ENCODE results near the gene MRAP.
"Not testable (repeated sequence)": the region's sequence is repeated elsewhere in the genome, so short reads cannot be mapped to it uniquely, and the experiment has no call there.

Gene MRAP

DNA sequence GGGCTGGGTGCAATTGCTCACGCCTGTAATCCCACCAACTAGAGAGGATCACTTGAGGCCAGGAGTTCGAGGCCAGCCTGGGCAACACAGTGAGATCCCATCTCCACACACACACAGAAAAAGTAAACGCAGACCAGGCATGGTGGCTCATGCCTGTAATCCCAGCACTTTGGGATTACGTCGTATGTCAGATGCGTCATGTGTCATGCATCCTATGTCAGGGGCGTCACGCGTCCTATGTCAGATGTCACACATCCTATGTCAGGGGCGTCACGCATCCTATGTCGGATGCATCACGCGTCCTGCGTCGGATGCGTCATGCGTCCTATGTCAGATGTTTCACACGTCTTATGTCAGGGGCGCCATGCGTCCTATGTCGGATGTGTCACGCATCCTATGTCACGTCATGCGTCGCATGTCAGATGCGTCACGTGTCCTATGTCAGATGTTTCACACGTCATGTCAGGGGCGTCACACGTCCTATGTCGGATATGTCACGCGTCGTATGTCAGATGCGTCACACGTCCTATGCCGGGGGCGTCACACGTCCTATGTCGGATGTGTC, 1.5 kb downstream of the MRAP start:
- DNase-seq (ENCODE audit: low read depth) = no peak

DNA sequence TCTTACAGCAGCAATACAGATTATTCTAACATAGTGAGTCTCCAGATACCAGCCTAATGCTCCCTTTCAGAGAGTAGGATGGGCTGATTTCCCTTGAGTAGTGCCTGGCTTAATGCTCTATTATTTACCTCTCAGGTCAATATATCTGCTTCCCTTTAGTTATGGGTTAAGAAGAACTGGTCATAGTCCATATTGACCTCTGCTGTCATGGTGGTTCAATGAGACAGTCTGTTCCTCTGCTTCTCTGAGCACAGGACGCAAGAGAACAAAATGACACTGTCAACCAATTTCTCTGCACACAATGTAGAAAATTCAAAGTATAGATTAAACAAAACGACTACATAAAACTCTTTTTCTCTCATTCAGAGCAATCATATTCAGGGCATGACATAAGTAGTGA, 2.9 kb downstream of the MRAP start:
- DNase-seq (ENCODE audit: low read depth) = no peak

DNA sequence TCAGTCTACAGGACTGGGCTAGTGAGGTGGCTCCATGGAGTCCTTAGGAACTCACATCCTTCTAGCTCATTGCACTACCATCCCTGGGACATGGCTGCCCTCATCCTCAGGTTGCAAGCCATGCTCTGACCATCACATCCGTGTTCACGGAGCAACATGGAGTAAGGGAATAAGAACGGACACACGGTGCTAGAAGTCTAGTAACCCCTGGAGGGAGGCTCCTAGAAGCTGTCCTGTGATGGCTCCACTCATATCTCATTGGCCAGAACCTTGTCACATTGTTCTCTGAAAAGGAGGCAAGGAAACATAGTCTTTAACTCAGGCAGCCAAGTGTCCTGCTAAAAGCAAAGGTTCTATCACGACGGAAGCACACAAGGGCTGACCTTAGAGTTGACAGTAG, 3.9 kb downstream of the MRAP start:
- no peak for DNase-seq (ENCODE audit: low read depth)

DNA sequence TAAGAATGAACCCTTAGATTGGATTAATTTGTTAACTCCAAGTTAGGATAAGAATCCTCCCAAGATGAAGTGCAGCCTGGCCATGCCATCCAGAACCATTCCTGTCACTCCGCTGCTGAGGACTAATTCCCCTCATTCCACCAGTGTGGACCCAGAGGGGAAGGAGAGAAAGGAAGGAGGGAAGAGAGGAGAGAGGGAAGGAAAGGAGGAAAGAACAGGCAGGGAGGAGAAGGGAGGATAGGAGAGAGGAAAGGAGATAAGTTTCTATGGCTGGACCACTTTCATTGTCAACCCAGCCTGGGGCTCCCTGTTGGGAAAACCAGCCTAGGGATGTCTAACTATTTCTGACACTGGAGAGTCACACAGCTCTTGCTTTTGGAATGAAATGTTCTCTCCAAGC, 4.7 kb downstream of the MRAP start:
- no peak for DNase-seq (ENCODE audit: low read depth)

DNA sequence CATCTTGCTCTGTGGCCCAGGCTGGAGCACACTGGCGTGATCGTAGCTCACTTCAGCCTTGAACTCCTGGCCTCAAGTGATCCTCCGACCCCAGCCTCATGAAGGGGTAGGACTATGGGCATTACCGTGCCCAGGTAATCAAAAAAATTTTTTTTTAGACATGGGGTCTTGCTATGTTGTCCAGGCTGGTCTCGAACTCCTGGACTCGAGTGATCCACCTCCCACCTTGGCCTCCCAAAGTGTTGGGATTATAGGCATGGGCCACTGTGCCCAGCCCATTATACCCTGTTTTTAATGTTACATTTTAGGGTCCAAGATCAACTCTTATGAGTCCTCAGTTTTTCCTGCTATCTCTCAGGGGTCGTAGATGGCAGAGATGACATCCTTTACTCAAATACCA, 6.3 kb downstream of the MRAP start:
- DNase-seq (ENCODE audit: low read depth) = no peak

DNA sequence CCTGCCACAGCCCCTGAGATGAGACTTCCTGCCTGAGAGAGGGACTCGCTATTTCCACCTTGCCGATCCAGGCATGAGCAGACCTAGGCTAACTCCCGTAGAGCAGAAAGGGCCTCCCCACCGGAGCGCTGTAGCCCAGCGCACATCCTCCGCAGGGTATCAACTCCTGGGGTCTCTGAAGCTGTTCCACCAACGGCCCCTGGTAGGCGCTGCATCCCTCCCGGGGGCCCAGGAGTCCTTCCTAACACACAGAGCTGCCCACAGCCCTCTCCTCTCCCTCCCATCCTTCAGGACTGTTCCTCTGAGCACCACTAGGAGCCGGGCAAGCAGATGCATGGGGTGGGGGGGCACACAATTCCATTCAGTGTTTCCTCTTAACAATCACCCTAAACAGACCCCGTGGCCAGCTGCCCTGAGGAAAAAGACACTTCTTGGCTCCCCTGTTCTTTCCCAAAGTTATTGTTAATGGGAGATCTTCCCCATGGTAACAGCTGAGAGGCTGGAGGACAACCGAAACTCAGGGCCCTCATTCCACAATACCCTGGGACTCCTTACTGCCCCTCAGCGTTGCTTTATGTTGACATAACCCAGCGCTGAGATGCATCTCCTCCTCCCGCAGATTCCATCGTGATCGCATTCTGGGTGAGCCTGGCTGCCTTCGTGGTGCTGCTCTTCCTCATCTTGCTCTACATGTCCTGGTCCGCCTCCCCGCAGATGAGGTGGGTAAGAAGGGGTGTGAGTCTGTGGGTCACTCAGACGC, 7.5 kb downstream of the MRAP start:
- DNase-seq (ENCODE audit: low read depth) = no peak

DNA sequence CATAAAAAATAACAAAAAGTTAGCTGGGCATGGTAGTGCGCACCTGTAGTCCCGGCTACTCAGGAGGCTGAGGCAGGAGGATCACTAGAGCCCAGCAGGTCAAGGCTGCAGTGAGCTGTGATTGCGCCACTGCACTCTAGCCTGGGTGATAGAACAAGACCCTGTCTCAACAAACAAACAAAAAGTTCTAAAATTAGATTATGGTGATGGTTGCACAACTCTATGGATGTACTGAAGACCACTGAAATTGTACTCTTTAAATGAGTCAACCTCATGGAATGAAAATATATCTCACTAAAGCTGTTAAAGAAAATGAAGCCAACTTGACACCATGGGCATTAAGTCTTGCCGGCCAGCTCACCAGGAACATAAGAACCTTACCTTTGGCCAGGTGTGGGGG, 9.1 kb downstream of the MRAP start:
- peak; percentile 13 for DNase-seq (ENCODE audit: low read depth)

DNA sequence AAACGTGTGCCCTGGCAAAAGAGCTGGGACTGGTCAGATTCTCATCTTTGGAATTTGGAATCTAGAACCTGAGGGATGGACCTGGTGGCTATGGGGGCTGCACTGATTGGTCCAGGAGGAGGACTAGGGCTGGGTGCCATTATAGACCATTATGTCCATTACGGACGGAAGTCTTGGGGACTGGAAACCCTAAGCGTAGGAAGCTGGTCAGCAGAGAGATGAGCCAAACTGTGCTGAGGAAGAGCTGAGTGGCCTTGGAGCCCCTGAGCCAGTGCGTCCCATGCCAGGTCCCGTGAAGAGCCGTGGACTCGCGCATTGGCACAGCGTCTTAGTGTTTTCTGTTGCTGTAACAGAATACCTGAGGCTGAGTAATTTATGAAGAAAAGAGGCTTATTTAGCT, 10.0 kb downstream of the MRAP start:
- DNase-seq (ENCODE audit: low read depth) = no peak

DNA sequence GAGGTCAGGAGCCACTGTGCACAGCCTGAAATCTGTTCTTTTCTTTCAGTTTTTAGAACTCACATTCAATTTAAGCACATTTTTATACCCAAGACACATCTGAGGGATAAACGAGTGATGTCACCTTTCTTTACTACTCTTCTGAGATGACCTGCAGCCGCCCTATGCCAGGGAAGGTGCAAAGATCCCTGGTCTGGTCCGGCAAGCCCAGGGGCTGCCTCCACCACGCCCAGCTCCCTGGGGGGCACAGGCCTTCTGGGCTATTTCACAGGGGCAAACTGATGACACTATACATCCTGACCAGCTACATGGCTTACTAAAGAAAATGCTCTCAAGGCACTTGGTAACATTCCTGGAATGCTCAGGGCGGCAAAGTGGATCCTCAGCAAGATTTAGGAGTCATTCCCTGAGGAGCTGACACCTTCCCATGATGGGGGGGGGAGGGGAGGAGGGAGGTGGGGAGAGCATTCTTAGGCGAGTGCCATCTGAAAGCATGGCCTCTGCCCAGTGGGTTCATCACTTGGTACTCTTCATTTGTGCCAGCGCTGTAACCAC, 11.3 kb downstream of the MRAP start:
- DNase-seq (ENCODE audit: low read depth) = no peak

DNA sequence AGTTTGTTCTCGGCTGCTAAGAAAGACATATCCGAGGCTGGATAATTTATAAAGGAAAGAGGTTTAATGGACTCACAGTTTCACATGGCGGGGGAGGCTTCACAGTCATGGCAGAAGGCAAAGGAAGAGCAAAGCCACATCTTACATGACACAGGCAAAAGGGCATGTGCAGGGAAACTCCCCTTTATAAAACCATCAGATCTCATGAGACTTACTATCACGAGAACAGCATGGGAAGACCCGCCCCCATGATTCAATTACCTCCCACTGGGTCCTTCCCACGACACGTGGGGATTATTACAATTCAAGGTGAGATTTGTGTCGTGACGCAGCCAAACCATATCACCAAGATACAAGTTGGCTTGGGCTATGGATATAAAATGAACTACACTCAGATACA, 12.3 kb downstream of the MRAP start:
- DNase-seq (ENCODE audit: low read depth) = not testable (repeated sequence)

DNA sequence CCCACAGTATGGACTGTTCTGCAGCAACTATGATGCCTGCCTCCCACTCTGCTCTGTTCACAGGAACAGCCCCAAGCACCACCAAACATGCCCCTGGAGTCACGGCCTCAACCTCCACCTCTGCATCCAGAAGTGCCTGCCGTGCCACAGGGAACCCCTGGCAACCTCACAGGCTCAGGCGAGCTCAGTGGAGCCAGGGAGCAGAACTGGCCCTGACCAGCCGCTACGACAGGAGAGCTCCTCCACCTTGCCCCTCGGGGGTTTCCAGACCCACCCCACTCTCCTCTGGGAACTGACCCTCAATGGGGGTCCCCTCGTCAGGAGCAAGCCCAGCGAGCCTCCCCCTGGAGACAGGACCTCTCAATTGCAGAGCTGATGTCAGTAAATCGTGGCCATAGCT, 13.0 kb downstream of the MRAP start:
- DNase-seq (ENCODE audit: low read depth) = no peak

DNA sequence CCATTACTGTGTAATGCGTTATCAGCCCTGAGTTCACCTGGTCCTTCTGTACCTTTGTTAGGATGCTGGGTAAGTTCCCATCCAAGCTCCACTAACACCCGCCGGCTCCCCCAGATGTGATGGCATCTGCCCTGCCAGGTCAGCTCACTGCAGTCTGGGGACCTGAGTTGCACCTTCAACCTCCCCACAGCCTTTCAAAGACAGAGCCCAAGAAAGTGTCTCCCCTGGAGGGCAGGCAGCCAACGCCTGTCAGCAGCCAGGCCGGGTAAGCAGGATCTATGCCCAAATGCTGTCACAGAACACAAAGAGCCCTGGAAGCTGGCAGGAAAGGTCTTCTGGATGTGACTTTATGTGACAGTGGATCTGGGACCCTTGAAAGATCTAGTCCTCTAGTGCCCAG, 13.7 kb downstream of the MRAP start:
- DNase-seq (ENCODE audit: low read depth) = no peak

DNA sequence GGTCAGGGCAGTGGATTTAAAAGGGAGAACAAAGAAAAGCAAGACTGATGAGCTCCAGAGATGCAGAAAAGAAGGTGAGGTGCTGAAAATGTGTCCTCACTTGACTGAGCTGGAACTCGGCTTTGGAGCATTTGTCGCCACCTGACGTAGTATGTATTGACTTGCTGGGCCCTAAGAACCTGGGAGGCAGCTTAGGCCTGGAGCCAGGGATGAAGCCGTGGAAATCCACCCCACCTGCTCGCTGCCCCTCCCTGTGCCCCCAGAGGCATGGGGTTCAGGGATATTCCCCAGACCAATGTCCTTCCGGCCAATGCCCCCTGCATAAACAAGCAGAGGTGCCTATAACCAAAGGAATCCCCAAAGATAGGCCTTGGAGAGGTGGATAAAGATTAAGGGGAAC, 14.3 kb downstream of the MRAP start:
- DNase-seq (ENCODE audit: low read depth) = no peak

DNA sequence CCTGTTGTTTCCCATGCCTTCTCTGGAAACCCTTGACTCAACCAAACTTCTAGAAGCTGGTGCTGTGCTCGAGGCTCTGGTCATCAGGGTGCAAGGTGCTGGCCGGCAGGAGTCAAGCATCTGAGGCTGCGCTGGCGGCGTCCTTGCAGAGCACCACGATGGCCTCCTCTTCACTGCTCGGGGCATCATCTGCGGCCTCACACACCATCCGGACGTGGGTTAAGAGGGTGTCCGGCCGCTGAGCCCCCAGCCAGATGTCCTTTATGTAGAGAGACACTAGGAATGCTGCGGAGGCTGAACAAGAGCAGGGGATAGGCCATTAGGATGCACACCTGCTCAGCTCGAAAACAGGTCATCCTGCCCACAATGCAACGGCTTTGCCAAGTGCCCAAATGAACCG, 16.2 kb downstream of the MRAP start:
- DNase-seq (ENCODE audit: low read depth) = no peak

DNA sequence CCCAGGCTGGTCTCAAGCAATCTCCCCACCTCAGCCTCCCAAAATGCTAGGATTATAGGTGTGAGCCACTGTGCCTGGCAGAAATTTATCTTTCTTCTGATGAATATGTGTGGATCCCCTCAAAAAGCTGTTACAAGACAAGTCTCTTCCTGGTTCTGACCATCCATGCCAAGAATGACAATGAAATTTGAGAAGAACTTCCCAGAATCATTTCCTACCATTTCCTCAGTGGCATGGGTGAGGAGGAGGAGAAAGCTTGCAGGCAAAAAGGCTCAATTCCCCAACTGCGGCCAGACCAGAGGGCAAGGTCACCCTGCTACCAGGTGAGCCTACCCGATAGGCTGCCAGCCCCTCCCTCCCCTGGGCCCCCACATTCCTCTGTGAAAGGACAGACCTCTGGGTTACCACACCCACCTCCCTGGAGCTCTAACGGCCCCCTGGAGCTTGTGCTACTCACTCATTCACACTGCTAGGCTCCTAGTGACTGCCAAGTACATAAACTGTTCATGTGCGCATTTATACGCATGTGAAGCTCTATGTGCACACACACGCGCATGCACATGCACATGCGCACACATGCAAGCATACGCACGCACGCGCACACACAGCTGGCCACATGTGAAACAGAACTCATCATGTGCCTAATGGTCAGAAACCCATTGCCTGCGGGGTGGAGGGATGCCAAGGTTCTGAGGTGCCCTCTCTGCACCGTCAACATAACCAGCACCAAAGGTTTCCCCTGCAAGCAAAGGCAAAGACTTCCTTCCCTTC, 17.0 kb downstream of the MRAP start:
- DNase-seq (ENCODE audit: low read depth) = no peak

DNA sequence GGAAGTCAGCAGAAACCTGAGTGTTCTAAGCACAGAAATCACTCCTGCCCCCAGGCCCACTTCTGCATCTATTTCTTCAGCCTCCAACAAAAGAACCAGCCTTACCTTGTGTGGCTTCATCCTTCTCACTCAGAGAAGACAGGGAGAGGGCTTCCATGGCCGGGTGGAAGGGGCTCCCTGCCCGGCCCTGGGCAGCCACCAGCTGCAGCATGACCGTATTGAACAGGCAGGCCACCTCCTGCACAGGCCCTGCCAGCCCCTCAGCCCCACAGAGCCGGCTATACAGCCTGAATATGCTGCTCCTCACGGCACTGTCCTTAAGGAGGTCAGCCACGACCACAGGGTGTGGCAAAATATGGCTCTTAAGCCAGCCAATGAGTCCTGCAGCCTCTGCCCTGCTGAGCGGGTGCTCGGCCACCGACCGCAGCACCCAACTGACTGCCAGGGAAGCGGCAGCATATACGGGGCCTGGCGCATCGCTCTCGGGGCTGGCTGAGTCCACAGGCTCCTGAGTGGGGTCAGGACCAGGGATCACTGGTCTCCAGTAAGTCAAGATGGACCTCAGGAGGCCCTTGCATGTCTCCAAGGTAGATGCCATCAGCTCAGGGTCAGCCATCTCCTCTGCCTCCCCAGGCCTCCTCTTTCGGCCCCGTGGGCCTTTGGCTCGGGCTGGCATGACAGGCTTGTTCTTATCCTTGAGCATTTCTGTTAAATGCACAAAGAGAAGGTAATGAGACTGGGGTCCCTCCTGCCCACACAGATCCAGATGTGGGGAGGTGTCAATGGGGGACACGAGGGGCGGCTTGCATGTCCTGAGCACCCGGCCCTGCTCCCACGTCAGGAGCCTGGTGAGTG, 17.9 kb downstream of the MRAP start:
- no peak for DNase-seq (ENCODE audit: low read depth)

DNA sequence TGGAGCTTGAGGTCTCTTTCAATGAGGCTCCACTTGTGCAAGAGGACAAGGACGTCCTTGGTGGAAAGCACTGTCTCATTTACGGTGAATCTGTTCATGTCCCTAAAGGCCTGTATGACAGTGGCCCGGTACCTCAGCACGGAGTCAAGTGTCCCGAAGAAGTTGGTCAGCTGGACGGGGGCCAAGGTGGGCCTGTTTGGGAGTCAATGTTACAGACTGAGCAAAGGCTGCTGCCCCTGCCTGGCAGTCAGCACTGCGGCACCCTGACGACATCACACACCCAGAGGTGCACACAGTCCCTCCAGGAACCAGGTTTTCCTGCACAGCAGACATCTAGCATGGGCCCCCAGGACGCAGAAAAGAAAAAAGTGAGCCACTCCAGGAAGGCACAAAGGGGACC, 19.1 kb downstream of the MRAP start:
- DNase-seq (ENCODE audit: low read depth) = no peak

DNA sequence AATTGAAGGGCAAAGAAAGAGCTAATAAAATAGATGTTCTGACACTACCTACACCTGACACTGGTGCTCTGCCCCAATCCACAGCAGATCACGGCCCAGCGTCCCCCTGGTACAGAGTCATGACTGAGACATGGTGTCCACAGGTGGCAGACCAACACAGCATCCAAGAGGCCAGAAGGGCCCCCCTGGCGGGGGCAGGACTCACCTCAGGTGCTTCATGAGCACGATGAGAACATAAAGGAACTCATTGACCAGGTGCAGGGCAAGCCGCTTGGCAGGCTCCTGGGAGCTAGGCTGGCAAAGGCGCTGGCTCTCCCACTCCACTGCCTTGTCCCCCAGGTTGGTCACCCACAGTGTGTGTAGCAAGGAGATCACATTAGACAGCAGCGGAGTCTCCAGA, 20.4 kb downstream of the MRAP start:
- no peak for DNase-seq (ENCODE audit: low read depth)

DNA sequence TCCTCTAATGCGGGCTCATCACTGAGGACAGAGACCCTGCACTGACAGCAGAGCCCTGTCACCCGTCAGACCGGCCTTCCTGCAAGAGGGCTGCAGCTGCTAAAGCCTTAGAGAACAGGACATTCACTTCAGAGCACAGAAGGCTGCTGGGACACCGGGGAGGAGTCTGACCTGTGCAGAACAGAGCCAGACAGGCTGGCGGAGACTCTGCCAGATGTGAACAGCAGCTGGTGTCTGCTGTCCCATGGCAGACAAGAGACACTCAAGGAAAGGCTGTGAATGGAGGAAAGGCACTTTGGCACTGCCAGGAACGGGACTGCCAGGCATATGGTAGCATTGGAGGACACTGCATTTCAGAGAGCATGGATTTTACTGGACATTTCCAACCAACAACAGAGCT, 21.4 kb downstream of the MRAP start:
- no peak for DNase-seq (ENCODE audit: low read depth)

DNA sequence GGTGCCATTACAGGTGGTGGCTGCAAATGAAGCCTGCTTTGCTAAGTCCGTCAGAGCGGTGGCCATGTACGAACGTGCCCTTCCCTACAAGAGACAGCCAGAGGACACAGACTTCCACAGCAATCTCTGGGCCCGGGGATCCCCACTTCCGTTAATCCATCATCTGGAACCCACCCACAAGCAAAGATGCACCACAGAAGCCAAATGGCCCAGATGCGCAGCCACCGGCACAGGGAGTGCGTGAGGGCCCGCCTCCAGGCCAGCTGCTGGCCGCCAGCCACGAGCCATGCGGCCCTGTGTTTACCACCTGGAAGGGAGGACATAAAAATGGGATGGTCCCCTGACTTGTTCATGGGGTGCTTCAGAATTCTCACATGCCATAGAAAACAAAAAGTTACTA, 22.1 kb downstream of the MRAP start:
- DNase-seq (ENCODE audit: low read depth) = no peak

DNA sequence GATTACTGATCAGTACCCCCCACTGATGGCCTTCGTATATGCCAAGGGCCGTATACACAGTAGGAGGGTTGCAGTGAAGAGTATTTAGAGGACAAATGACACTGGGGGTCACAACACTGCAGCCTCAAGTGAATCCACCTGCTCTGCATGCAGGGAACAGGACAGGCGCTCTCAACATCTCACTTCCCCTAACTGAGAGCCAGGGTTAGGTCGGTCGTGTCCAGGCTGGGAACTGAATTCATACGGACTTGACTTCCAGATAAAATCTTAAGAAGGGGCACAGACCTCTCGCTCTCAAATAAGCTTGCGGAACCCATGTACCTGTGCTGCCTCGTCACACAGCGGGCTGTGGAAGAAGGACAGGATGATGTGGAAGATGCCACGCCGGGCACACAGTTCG, 22.8 kb downstream of the MRAP start:
- no peak for DNase-seq (ENCODE audit: low read depth)

DNA sequence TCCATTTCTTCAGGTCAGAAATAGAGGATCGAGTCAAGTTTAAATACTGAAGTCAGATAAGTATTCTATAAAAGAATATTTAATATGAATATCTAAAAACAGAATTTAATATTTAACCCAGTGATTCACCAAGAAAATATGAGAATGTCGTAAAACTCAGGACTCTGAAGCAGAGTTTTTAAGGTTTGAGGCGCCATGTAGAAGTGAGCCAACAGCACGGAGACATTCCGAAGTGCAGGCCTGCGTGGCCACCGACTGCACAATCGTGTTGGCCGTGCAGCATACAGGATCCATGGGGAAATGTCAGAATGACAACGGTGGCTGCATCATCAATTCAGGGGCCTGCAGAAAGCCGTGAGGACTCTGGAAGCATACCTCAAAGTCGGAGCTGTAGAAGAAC, 23.4 kb downstream of the MRAP start:
- no peak for DNase-seq (ENCODE audit: low read depth)
